H1 (cell line): ENCODE results near the gene DOK6. TPM values are rescaled to one million over a fixed set of nuclear protein-coding genes. Genes with fewer than 3 reads are reported as not detected.

Experiments used
- CTCF ChIA-PET: fragments of 300-600 bp; sonication (Branson Sonifier 250); formaldehyde crosslinking; loops from one replicate; lab custom pipeline; 2021; ENCODE audit not compliant: partially characterized antibody; lab: Charles Lee
- POLR2A ChIA-PET: fragments of 300-600 bp; sonication (Branson Sonifier 250); formaldehyde crosslinking; loops from one replicate; lab custom pipeline; 2021; ENCODE audit warnings: inconsistent platforms; ENCODE audit not compliant: partially characterized antibody; lab: Charles Lee
- DNase-seq, 2 experiments: peaks; one replicate each; pipeline versions ENCODE4 v3.0.0 to v3.0.0-alpha.2; 2010 to 2022; ENCODE audit warnings: low spot score in 2 of 2, low read depth in 1 of 2, mixed read lengths in 1 of 2
- FAIRE-seq: peaks from 2 replicates; lab custom pipeline; 2011; peaks lifted over from hg19 to GRCh38; lab: Jason Lieb, UNC
- H2AFZ ChIP-seq: 2 replicates; pipeline ENCODE4 v1.8.1; 2012; ENCODE audit warnings: low read length, inconsistent platforms
- H2AK5ac ChIP-seq: 2 replicates; pipeline ENCODE4 v1.6.1; 2013; ENCODE audit warnings: low read depth, low read length
- H2BK120ac ChIP-seq: replicated peaks from 2 replicates; pipeline ENCODE3; 2013; ENCODE audit warnings: low read depth, low read length, inconsistent platforms
- H2BK12ac ChIP-seq: 2 replicates; pipeline ENCODE4 v1.6.1; 2013; ENCODE audit warnings: low read depth, low read length
- H2BK15ac ChIP-seq: 2 replicates; pipeline ENCODE4 v1.6.1; 2013; ENCODE audit warnings: low read length
- H2BK20ac ChIP-seq: 2 replicates; pipeline ENCODE4 v1.6.1; 2013; ENCODE audit warnings: low read length
- H2BK5ac ChIP-seq: 2 replicates; pipeline ENCODE4 v1.6.1; 2013; ENCODE audit warnings: low read depth, low read length
- H3K14ac ChIP-seq: 2 replicates; pipeline ENCODE4 v1.6.1; 2013; ENCODE audit warnings: inconsistent platforms; ENCODE audit not compliant: insufficient read length
- H3K18ac ChIP-seq: 2 replicates; pipeline ENCODE4 v1.6.1; 2013; ENCODE audit warnings: low read length; ENCODE audit errors: extremely low read depth
- H3K23ac ChIP-seq: 2 replicates; pipeline ENCODE4 v1.6.1; 2013; ENCODE audit warnings: inconsistent platforms; ENCODE audit not compliant: insufficient read length
- H3K23me2 ChIP-seq: 2 replicates; pipeline ENCODE4 v1.6.1; 2013; ENCODE audit warnings: low read depth, low read length
- H3K27ac ChIP-seq: 2 replicates; pipeline ENCODE4 v1.6.1; 2011; ENCODE audit warnings: low read depth, low read length, inconsistent platforms
- H3K27me3 ChIP-seq, 4 experiments: replicated peaks in 1 of 4; 1 replicate in 1 of 4; 2 replicates in 3 of 4; pipeline versions ENCODE4 v1.6.1 to v1.8.1; 2011 to 2013; ENCODE audit warnings: low read length in 3 of 4, mild to moderate bottlenecking in 3 of 4, inconsistent platforms in 2 of 4, mixed read lengths in 2 of 4, moderate library complexity in 1 of 4; ENCODE audit not compliant: control insufficient read depth in 3 of 4, insufficient read depth in 3 of 4; ENCODE audit errors: extremely low read depth in 1 of 4
- H3K36me3 ChIP-seq, 4 experiments: 2 replicates each; pipeline versions ENCODE4 v1.6.1 to v1.8.1; 2011 to 2013; ENCODE audit warnings: mild to moderate bottlenecking in 4 of 4, low read length in 3 of 4, moderate library complexity in 2 of 4, control low read depth in 1 of 4, inconsistent platforms in 1 of 4; ENCODE audit not compliant: insufficient read depth in 4 of 4, control insufficient read depth in 2 of 4
- H3K4ac ChIP-seq: replicated peaks from 2 replicates; pipeline ENCODE3; 2013; ENCODE audit warnings: low read length, low read depth, mixed read lengths, inconsistent platforms; ENCODE audit not compliant: insufficient read length
- H3K4me1 ChIP-seq, 4 experiments: replicated peaks in 1 of 4; 1 replicate in 1 of 4; 2 replicates in 3 of 4; pipeline versions ENCODE4 v1.6.1 to v1.8.1; 2011 to 2013; ENCODE audit warnings: low read length in 3 of 4, inconsistent platforms in 2 of 4, mixed read lengths in 1 of 4; ENCODE audit not compliant: insufficient read depth in 4 of 4, control insufficient read depth in 3 of 4
- H3K4me2 ChIP-seq, 2 experiments: 2 replicates each; pipeline versions ENCODE4 v1.6.1 to v1.8.1; 2011 to 2013; ENCODE audit warnings: low read depth in 2 of 2, low read length in 2 of 2, control low read depth in 1 of 2, inconsistent platforms in 1 of 2, mild to moderate bottlenecking in 1 of 2; ENCODE audit not compliant: insufficient read depth in 1 of 2
- H3K4me3 ChIP-seq, 4 experiments: fragments of 200-600, 300-600 bp in 1 of 4; sonication (generic), shearing (Covaris generic), sonication (Bioruptor Twin) in 1 of 4; 2 replicates each; pipeline versions ENCODE4 v1.5.1 to v1.8.1; 2011 to 2016; ENCODE audit warnings: low read length in 4 of 4, low read depth in 3 of 4, control low read depth in 2 of 4, inconsistent platforms in 2 of 4, mild to moderate bottlenecking in 2 of 4, mixed read lengths in 1 of 4, moderate library complexity in 1 of 4; ENCODE audit not compliant: insufficient read depth in 2 of 4; ENCODE audit errors: extremely low read depth in 1 of 4
- H3K56ac ChIP-seq: replicated peaks from 2 replicates; pipeline ENCODE3; 2013; ENCODE audit warnings: low read depth, mild to moderate bottlenecking, mixed read lengths, low read length, inconsistent platforms; ENCODE audit not compliant: insufficient read length
- H3K79me1 ChIP-seq: 2 replicates; pipeline ENCODE4 v1.6.1; 2013; ENCODE audit warnings: low read depth, low read length, control low read depth
- H3K79me2 ChIP-seq, 2 experiments: 2 replicates each; pipeline versions ENCODE4 v1.6.1 to v1.8.1; 2012 to 2013; ENCODE audit warnings: low read length in 2 of 2, mild to moderate bottlenecking in 2 of 2, inconsistent platforms in 1 of 2; ENCODE audit not compliant: insufficient read depth in 2 of 2, control insufficient read depth in 1 of 2
- H3K9ac ChIP-seq, 4 experiments: replicated peaks in 1 of 4; 1 replicate in 1 of 4; 2 replicates in 3 of 4; pipeline versions ENCODE4 v1.6.1 to v1.8.1; 2011 to 2013; ENCODE audit warnings: low read depth in 3 of 4, low read length in 3 of 4, control low read depth in 2 of 4, mild to moderate bottlenecking in 2 of 4, moderate library complexity in 2 of 4, inconsistent platforms in 1 of 4; ENCODE audit errors: extremely low read depth in 1 of 4
- H3K9me3 ChIP-seq, 2 experiments: 2 replicates each; pipeline versions ENCODE4 v1.6.1 to v1.8.1; 2012 to 2013; ENCODE audit warnings: mild to moderate bottlenecking in 2 of 2, moderate library complexity in 2 of 2, control low read depth in 1 of 2, inconsistent platforms in 1 of 2, low read depth in 1 of 2, low read length in 1 of 2, mixed read lengths in 1 of 2; ENCODE audit not compliant: insufficient read depth in 2 of 2
- H4K20me1 ChIP-seq, 2 experiments: replicated peaks in 1 of 2; 2 replicates each; pipeline versions ENCODE3 to v1.8.1; 2011 to 2013; ENCODE audit warnings: inconsistent platforms in 2 of 2, low read length in 2 of 2, mild to moderate bottlenecking in 1 of 2; ENCODE audit not compliant: insufficient read depth in 2 of 2, control insufficient read depth in 1 of 2
- H4K5ac ChIP-seq: 2 replicates; pipeline ENCODE4 v1.6.1; 2013; ENCODE audit warnings: low read length, low read depth, mixed read lengths, inconsistent platforms; ENCODE audit not compliant: insufficient read length
- H4K8ac ChIP-seq: 2 replicates; pipeline ENCODE4 v1.8.0; 2013; ENCODE audit warnings: mild to moderate bottlenecking, moderate library complexity, low read length, inconsistent platforms; ENCODE audit not compliant: insufficient read depth; ENCODE audit errors: extremely low read depth
- H4K91ac ChIP-seq: replicated peaks from 2 replicates; pipeline ENCODE3; 2013; ENCODE audit warnings: low read length, mixed read lengths, inconsistent platforms; ENCODE audit not compliant: insufficient read length
- CBX5 ChIP-seq: fragments of 300-800, 300-1000 bp; sonication (generic); IDR thresholded peaks from 2 replicates; pipeline ENCODE4 v1.7.1; 2016; ENCODE audit warnings: antibody characterized with exemption, low read length, low read depth
- CBX8 ChIP-seq: fragments of 300-800, 300-1000 bp; sonication (generic); IDR thresholded peaks from 2 replicates; pipeline ENCODE4 v1.7.1; 2016; ENCODE audit warnings: low read depth, low read length, borderline replicate concordance
- CHD2 ChIP-seq: IDR thresholded peaks from 2 replicates; pipeline ENCODE4 v1.6.1; 2012; ENCODE audit warnings: low read length, improper control_type of control experiment
- EGR1 ChIP-seq: IDR thresholded peaks from 2 replicates; pipeline ENCODE4 v1.6.1; 2011; ENCODE audit warnings: low read depth, low read length, borderline replicate concordance
- GTF2F1 ChIP-seq: IDR thresholded peaks from 2 replicates; pipeline ENCODE4 v1.6.1; 2012; ENCODE audit warnings: low read depth, low read length, improper control_type of control experiment, borderline replicate concordance
- JUN ChIP-seq: IDR thresholded peaks from 2 replicates; pipeline ENCODE4 v1.6.1; 2011; ENCODE audit warnings: low read depth, mild to moderate bottlenecking, improper control_type of control experiment, low read length
- JUND ChIP-seq: IDR thresholded peaks from 2 replicates; pipeline ENCODE4 v1.6.1; 2011; ENCODE audit warnings: mild to moderate bottlenecking, improper control_type of control experiment, low read length
- MAFK ChIP-seq: IDR thresholded peaks from 2 replicates; pipeline ENCODE4 v1.6.1; 2012; ENCODE audit warnings: low read depth, mild to moderate bottlenecking, improper control_type of control experiment, low read length
- NANOG ChIP-seq: IDR thresholded peaks from 2 replicates; pipeline ENCODE4 v1.6.1; 2011; ENCODE audit warnings: low read length, low read depth, mild to moderate bottlenecking, inconsistent platforms; ENCODE audit not compliant: insufficient read depth, poor library complexity, severe bottlenecking
- PHF8 ChIP-seq: fragments of 200-600 bp; sonication (generic); conservative IDR thresholded peaks from 2 replicates; pipeline ENCODE4 v1.7.1; 2012; ENCODE audit warnings: low read depth, mild to moderate bottlenecking, inconsistent platforms, low read length, moderate library complexity
- RFX5 ChIP-seq: IDR thresholded peaks from 2 replicates; pipeline ENCODE4 v1.6.1; 2011; ENCODE audit warnings: low read depth, low read length, improper control_type of control experiment, borderline replicate concordance
- SIRT6 ChIP-seq: IDR thresholded peaks from one replicate; pipeline ENCODE4 v1.7.1; 2012; ENCODE audit warnings: low read length, inconsistent platforms
- SP4 ChIP-seq: IDR thresholded peaks from 2 replicates; pipeline ENCODE4 v1.6.1; 2012; ENCODE audit warnings: low read length, inconsistent platforms
- TEAD4 ChIP-seq: IDR thresholded peaks from 2 replicates; pipeline ENCODE4 v1.6.1; 2012; ENCODE audit warnings: low read depth, low read length, inconsistent platforms, mixed read lengths
- ZNF274 ChIP-seq: IDR thresholded peaks from 2 replicates; pipeline ENCODE4 v1.7.0; 2012; ENCODE audit warnings: low read length, borderline replicate concordance; ENCODE audit errors: extremely low read depth
- WGBS, 2 experiments: shearing (Covaris generic) in 1 of 2; methylation state at CpG; one replicate each; pipeline versions ENCODE4 v1.1.6 to v1.1.7; 2013 to 2015; ENCODE audit warnings: low lambda C conversion rate in 2 of 2, mixed read lengths in 2 of 2, inconsistent platforms in 1 of 2, low coverage in 1 of 2, missing lambda C conversion rate in 1 of 2; ENCODE audit not compliant: insufficient replicate concordance in 2 of 2, insufficient coverage in 1 of 2, insufficient read length in 1 of 2; ENCODE audit errors: extremely low coverage in 1 of 2, missing lambda C conversion rate in 1 of 2; 5-methylcytosine and 5-hydroxymethylcytosine counted together
- polyA plus RNA-seq, 7 experiments: library from polyadenylated mRNA; depleted of rRNA in 3 of 7; stranded (reverse) in 5 of 7; unstranded in 2 of 7; fragments of >200 nt in 5 of 7; fragments of 200-250 nt in 2 of 7; gene quantifications; 1 replicate in 5 of 7; 2 replicates in 1 of 7; 4 replicates in 1 of 7; pipeline versions ENCODE4 v1.2.1 to v1.2.3, GENCODE V29; 2011 to 2013; ENCODE audit warnings: missing spikeins in 2 of 7, mixed read lengths in 2 of 7
- total RNA-seq: library from RNA; stranded (reverse); fragmentation: NEBNext Ultra II Directional; extraction: Animal tissue kit (Norgen Biotek cat#: 25700); gene quantifications from 2 replicates; pipeline ENCODE4 v1.2.1, GENCODE V29; 2021

The DOK6 gene
- total and polyA plus RNA-seq, 2 of the 8 experiments (the other 6 are each of a cell fraction or from before 2014, with no cell fraction given), result 0.33 to 0.50 TPM

DNA sequence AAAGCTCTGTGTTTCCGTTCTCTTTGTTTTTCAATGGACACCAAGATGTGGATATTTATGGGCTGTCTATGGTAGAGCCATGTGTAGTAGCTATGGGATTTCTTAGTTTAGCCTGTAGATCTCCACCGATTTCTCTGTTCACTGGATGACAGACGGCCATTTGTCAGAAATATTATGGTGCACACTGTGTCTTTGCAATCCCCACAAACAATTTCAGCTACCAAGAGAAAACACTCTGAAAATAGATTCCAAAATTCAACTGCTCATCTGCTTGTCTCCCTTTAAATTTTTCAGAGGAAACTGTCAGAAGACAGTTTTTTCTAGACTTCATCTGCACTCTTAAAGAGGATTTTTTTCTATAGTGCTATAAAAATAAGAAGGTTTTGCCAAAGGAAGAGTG is 380.2 kb downstream of the DOK6 start:
- 92% methylated on average over 3 of the region's 3 CpGs; no CpG with 5 or more reads in 1 of the 2 experiments for WGBS, 2 experiments
- TF ChIP-seq GTF2F1, result no peak
- no peak for TF ChIP-seq CHD2
- no peak for TF ChIP-seq CBX8
- no peak for TF ChIP-seq RFX5
- no peak for TF ChIP-seq NANOG
- TF ChIP-seq TEAD4, result no peak
- no peak for TF ChIP-seq CBX5
- TF ChIP-seq PHF8, result no peak
- no peak for TF ChIP-seq ZNF274
- no peak for TF ChIP-seq SP4
- no peak for TF ChIP-seq MAFK
- TF ChIP-seq JUND, result no peak
- no peak for TF ChIP-seq EGR1
- TF ChIP-seq JUN, result no peak
- no peak for TF ChIP-seq SIRT6

More for the DNA sequence above, 380.2 kb downstream of the DOK6 start:
- ChIA-PET CTCF (interaction anchor here (0.6 to 0.9 kb wide), 3 partner anchors 9 to 210 kb away, joined by 3 read pairs; no protein-coding TSS in a partner anchor), POLR2A (no interaction called here)
- no peak overlapping the region for H4K5ac ChIP-seq
- no peak overlapping the region for H3K9ac ChIP-seq
- no peak overlapping the region for H2AK5ac ChIP-seq
- no peak overlapping the region for H3K14ac ChIP-seq
- no peak overlapping the region for H2BK120ac ChIP-seq
- H3K23ac ChIP-seq, result no peak overlapping the region
- H3K36me3 ChIP-seq, result no peaks in the 10 kb centered on the region
- H3K23me2 ChIP-seq, result no peaks in the 10 kb centered on the region; the same call in 1 of the 2 replicates
- no peak overlapping the region for H4K8ac ChIP-seq
- DNase-seq, result no peak
- no peaks in the 10 kb centered on the region for H3K27me3 ChIP-seq
- H3K4me3 ChIP-seq, result no peak overlapping the region
- no peak overlapping the region for H2BK20ac ChIP-seq
- H2BK12ac ChIP-seq, result no peak overlapping the region
- H4K91ac ChIP-seq, result no peak overlapping the region
- H3K56ac ChIP-seq, result no peak overlapping the region
- no peak for FAIRE-seq
- H3K27ac ChIP-seq, result no peak overlapping the region
- no peaks in the 10 kb centered on the region for H3K79me1 ChIP-seq
- no peak overlapping the region for H3K4ac ChIP-seq
- H2AFZ ChIP-seq, result no peak overlapping the region
- no peaks in the 10 kb centered on the region for H4K20me1 ChIP-seq
- H2BK15ac ChIP-seq, result no peak overlapping the region
- no peak overlapping the region for H2BK5ac ChIP-seq
- no peaks in the 10 kb centered on the region for H3K9me3 ChIP-seq
- H3K79me2 ChIP-seq, result no peaks in the 10 kb centered on the region
- H3K4me2 ChIP-seq, result no peak overlapping the region
- H3K18ac ChIP-seq, result no peak overlapping the region
- no peaks in the 10 kb centered on the region for H3K4me1 ChIP-seq
